H1 (cell line): ENCODE measurements around the gene PLCXD1. TPM values are rescaled to one million over a fixed set of nuclear protein-coding genes. Genes with fewer than 3 reads are reported as not detected.

Experiments
- SIX5 ChIP-seq: IDR thresholded peaks from 2 replicates; pipeline ENCODE4 v1.6.1; 2011; ENCODE audit warnings: mild to moderate bottlenecking, low read depth, low read length
- polyA plus RNA-seq, 7 experiments: library from polyadenylated mRNA; depleted of rRNA in 3 of 7; stranded (reverse) in 5 of 7; unstranded in 2 of 7; fragments of >200 nt in 5 of 7; fragments of 200-250 nt in 2 of 7; gene quantifications; 1 replicate in 5 of 7; 2 replicates in 1 of 7; 4 replicates in 1 of 7; pipeline versions ENCODE4 v1.2.1 to v1.2.3, GENCODE V29; 2011 to 2013; ENCODE audit warnings: missing spikeins in 2 of 7, mixed read lengths in 2 of 7
- total RNA-seq: library from RNA; stranded (reverse); fragmentation: NEBNext Ultra II Directional; extraction: Animal tissue kit (Norgen Biotek cat#: 25700); gene quantifications from 2 replicates; pipeline ENCODE4 v1.2.1, GENCODE V29; 2021

The PLCXD1 gene
- total and polyA plus RNA-seq, 2 of the 8 experiments (the other 6 are each of a cell fraction or from before 2014, with no cell fraction given) = 93.6 to 124 TPM

- TF ChIP-seq SIX5 = no peak
Observed at GRCh38 chrX:253451-254297, 27.5 kb upstream of the PLCXD1 start (continued).
